ENCODE measurements around the gene LILRA6. TPM values are rescaled to one million over a fixed set of nuclear protein-coding genes. Genes with fewer than 3 reads are reported as not detected.
"Not testable (repeated sequence)": the region's sequence is repeated elsewhere in the genome, so short reads cannot be mapped to it uniquely, and the experiment has no call there.

The LILRA6 gene
- total RNA-seq, 1 donor from 2014 or later, result 1.4 TPM

GRCh38 chr19:54207983-54208783 lies 34.4 kb downstream of the LILRA6 start:
- peak; percentile 45 for DNase-seq

- no peak for DNase-seq
Observed at GRCh38 chr19:54207676-54207982, 35.0 kb downstream of the LILRA6 start.

GRCh38 chr19:54207193-54207592 lies 35.4 kb downstream of the LILRA6 start:
- DNase-seq, result not testable (repeated sequence)

- no peak for DNase-seq
Observed at GRCh38 chr19:54206831-54207177, 35.8 kb downstream of the LILRA6 start.

GRCh38 chr19:54206030-54206830 lies 36.4 kb downstream of the LILRA6 start:
- no peak for DNase-seq

GRCh38 chr19:54204767-54205468 lies 37.7 kb downstream of the LILRA6 start:
- DNase-seq, result no peak

- no peak for DNase-seq
Observed at GRCh38 chr19:54203151-54203611, 39.4 kb downstream of the LILRA6 start.

- DNase-seq, result no peak
Observed at GRCh38 chr19:54201980-54202379, 40.6 kb downstream of the LILRA6 start.

GRCh38 chr19:54201172-54201701 lies 41.4 kb downstream of the LILRA6 start:
- DNase-seq, result no peak

GRCh38 chr19:54199401-54199800 lies 43.2 kb downstream of the LILRA6 start:
- no peak for DNase-seq

- no peak for DNase-seq
Observed at GRCh38 chr19:54197121-54197520, 45.5 kb downstream of the LILRA6 start.

- no peak for DNase-seq
Observed at GRCh38 chr19:54196536-54196935, 46.1 kb downstream of the LILRA6 start.

GRCh38 chr19:54194463-54194862 lies 48.1 kb downstream of the LILRA6 start:
- not testable (repeated sequence) for DNase-seq

- no peak for DNase-seq
Observed at GRCh38 chr19:54193011-54193410, 49.6 kb downstream of the LILRA6 start.

- DNase-seq, result no peak
Observed at GRCh38 chr19:54191811-54192453, 50.7 kb downstream of the LILRA6 start.

GRCh38 chr19:54191011-54191810 lies 51.4 kb downstream of the LILRA6 start, which contains the start of gene TSEN34:
TSS of gene TSEN34 (plus strand) at chr19:54191308. CDS start at chr19:54191365, 57 bp downstream.
- peak; percentile 86 for DNase-seq

GRCh38 chr19:54190503-54191010 lies 52.0 kb downstream of the LILRA6 start:
- DNase-seq, result peak; percentile 100

- peak; percentile 100 for DNase-seq
Observed at GRCh38 chr19:54189735-54190502, 52.7 kb downstream of the LILRA6 start.

GRCh38 chr19:54189145-54189734 lies 53.4 kb downstream of the LILRA6 start, which contains the start of gene MBOAT7:
TSS of gene MBOAT7 (minus strand) at chr19:54189580. CDS start at chr19:54188508, 1,072 bp downstream.
- no peak for DNase-seq

Data from skin of body (tissue), 2 donors.